Right renal pelvis (tissue), 4 donors: ENCODE results near the gene FAHD2A. TPM values are rescaled to one million over a fixed set of nuclear protein-coding genes. Genes with fewer than 3 reads are reported as not detected.
"Not testable (repeated sequence)": the region's sequence is repeated elsewhere in the genome, so short reads cannot be mapped to it uniquely, and the experiment has no call there.

Experiments used
- DNase-seq, 4 donors: peaks; one replicate each; pipeline ENCODE4 v3.0.0-alpha.2; 2013; ENCODE audit warnings: low read depth in 4 of 4, low spot score in 3 of 4, missing footprints in 1 of 4
- polyA plus RNA-seq, 4 donors: library from polyadenylated mRNA; unstranded; fragments of 120-200 nt; gene quantifications; one replicate each; pipeline ENCODE4 v1.2.1, GENCODE V29; 2013; ENCODE audit not compliant: insufficient read length in 4 of 4

The FAHD2A gene, protein sequence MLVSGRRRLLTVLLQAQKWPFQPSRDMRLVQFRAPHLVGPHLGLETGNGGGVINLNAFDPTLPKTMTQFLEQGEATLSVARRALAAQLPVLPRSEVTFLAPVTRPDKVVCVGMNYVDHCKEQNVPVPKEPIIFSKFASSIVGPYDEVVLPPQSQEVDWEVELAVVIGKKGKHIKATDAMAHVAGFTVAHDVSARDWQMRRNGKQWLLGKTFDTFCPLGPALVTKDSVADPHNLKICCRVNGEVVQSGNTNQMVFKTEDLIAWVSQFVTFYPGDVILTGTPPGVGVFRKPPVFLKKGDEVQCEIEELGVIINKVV
- 10 to 100 TPM; 35.2 to 40.3 (median 38.0) TPM for polyA plus RNA-seq

DNA sequence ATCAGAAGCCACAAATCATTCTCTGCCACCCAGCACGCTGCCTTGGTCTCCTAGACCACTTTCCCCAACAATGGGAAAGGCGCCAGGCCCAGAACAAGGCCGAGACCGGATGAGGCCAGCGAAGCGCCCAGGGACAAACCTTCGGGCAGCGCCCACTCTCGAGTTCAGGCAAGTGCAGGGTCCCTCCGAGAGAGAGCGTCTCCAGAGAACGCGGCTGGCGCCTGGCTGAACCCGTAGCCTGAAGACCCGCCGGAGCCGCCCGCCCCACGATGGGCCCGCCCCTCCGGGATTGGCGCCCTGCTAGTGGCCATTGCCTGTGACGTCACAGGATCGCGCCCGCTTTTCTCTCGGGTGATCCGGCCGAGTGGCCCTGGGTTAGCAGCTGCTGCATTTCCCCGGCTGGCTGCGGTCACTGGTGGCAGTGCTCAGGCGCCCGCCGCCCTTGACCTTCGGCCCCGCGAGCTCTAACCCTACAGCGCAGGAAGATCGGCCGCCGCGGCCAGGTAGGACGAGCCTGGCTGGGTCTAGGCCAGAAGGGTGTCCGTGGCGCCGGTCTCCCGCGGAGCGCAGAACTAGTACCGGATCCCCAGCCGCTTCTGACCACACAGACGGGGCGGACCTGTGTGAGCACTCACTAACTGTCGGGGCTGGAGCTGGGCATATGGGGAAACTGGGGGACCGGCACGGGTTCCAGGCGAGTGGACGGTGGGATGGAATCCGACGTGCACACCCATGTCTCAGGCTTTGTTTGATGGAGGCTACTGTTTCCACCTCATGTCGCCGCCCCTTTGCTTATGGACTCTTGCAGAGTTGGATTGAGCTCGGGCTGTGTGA, at the start of gene FAHD2A:
Gene FAHD2A (plus strand): TSS at position 339 of the 834 bp plus-strand sequence. CDS start 2,851 bp downstream, outside the sequence.
- DNase-seq = peak; percentile 87 to 93 (median 92)

DNA sequence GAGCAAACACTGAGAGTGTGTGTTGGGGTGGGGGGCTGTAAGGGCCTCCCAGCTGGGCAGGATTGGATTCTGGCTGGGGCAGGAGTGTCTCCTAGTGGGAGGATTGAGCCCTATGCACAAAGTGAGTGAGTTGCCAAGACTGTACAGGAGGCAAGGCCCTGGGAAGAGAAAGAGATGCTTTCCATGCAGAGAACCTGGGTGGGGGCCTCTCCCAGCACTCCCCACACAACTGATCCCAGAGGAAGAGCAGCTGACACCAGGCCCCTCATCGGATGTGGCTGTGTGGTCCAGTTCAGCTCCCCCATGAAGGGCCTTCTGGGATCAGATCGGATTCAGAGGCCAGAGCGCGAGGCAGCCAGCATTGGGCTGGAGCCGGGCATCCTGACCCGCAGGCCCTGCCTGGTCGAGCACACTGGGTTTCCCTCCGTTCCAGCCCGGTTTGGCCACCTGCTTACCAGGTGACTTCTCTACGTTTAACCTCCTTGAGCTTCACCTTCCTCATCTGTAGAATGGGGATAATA, 49.4 kb upstream of the FAHD2A start:
- DNase-seq = no peak

DNA sequence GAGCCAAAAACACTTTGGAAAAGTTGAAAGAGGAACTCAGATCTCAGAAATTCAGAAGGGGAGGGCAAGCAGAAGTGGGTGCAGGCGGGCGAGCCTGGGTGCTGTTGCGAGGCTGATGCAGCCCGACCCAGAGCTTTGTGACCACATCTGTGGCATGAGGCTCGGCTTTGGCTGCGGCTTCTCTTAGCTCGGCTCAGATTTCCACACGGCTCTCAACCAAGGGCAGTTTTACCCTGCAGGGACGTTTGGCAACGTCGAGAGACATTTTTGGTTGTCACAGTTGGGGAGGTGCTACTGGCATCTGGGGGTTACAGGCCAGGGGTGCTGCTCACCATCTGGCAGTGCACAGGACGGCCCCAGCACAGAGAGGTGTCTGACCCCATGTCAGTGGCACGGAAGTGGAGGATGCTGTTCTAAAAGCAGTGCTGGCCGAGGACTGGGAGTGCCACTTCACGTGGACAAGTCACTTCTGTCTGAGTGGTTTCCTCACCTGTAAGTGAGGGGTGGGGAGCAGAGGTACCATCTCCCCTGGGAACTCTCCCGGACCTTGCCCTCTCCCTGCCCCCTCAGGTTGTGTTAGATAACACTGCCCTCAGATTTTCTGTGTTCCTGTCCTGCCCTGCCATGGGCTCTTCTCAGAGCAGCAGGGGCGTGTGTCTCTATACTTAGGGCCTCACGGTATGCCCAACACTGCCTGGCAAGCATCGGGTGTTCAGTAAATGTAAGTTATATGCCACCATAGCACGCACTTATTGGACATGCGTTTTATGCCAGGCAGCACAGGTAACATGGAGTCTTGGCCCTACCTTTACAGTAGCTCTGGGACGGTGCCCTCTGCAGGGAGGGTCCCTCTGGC, 48.7 kb upstream of the FAHD2A start:
- DNase-seq = no peak

DNA sequence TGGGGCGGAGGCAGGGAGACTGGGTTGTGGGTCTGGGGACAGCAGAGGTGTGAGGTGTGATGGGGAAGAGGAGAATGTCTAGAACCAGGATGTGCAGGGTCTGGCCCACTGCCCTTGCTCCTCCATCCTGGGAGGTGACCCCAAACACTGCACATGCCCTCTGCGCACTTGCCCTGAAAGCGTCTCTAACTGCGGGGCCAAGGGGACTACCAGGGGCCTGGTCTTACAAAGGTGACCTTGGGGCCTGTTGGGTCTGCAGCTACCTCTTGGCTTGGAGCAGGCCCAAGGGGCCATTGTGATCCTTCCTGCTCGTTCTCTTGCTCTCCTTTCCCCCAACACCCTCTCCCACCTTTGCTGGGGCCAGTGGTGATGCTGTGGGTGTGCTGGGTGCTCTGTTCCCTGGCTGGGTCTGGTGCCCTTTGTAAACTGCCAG, 48.0 kb upstream of the FAHD2A start:
- DNase-seq = no peak

DNA sequence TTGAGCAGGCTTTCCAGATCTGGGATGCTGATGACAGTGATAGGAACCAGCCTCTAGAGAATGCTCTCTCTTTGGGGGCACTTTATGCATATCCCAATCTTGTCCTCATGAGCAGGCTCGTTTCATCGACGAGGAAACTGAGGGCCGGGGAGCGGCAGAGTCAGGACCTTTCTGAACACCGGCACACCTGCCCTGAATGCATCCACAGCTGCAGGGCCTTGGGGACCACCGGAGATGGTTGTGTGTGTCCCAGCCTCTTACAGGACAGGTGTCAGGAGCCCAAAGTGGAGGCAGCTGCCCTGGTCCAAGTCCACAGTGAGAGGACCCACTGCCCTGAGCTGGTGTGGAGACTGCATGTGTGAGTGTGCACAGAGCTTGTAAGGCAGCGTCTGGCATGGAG, 47.6 kb upstream of the FAHD2A start:
- DNase-seq = no peak

DNA sequence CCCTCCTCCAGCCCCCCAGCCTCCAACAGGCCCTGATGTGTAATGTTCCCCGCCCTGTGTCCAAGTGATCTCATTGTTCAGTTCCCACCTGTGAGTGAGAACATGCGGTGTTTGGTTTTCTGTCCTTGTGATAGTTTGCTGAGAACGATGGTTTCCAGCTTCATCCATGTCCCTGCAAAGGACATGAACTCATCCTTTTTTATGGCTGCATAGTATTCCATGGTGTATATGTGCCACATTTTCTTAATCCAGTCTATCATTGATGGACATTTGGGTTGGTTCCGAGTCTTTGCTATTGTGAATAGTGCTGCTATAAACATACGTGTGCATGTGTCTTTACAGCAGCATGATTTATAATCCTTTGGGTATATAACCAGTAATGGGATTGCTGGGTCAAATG, 47.0 kb upstream of the FAHD2A start:
- DNase-seq = not testable (repeated sequence)

DNA sequence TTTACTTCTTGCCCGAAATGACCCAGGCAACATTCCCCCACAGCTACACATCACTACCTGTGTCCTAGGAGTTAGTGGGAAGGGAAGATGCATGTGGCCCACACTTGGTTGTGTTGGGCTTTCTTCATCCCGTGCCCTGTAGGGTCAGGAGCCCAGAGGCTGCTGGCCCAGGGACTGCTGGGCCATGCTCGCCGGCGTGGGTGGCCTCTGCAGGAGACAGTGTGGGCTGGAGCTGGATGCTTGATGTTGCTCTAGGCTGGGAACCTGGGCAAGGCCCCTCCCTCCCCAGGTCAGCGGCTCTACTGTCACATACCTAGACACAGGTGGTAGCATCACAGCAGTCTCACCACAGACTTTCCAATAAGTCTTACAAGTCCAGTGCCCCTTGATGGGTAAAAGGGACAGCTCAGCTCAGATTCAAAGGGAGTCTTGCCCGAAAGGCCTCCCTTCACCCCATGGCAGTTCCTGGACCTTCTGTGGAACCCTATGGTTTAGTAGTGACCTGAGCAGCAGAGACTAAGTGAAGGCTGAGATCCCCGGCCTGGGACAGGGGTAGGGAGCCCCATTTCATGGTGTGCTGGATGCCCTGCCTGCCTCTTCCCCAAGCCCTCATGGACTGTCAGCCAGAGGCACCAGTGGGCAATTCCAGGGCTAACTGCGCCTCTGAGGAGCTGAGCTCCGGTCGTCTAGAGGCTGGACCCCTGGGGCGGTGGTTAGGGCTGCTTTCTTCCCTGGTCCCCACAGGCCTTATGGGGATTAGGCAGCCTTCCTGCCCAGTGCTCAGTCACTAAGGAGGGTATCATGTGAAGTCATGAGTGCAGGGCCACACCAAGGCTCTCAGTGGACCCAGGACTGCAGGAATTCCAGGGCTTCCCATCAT, 45.4 kb upstream of the FAHD2A start:
- DNase-seq = no peak

DNA sequence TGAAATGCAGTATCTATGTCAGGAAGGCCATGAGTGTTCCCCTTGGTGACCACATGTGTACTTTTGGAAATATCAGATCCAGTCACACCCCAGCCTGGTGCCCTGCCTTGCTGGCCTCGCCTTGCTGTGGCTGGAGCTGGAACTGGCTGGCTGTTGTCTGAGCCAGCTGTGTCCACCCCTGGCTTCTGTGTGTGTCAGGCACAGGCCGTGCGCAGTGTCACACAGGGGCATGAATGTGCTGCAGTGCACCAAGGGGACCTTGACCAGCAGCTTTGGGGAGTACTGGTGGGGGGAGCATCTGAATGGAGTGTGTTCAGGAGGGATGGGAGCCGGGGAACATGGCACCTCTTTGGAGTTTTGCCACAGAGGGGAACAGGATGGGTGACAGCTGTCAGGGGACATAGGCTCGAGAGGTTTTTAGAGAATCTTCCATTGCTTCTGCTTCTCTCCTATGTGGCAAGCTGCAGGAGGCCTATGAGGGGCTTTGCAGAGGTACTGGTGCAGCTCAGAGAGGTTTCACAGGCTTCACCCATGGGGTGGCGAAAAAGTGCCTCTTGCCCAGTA, 44.7 kb upstream of the FAHD2A start:
- no peak for DNase-seq

DNA sequence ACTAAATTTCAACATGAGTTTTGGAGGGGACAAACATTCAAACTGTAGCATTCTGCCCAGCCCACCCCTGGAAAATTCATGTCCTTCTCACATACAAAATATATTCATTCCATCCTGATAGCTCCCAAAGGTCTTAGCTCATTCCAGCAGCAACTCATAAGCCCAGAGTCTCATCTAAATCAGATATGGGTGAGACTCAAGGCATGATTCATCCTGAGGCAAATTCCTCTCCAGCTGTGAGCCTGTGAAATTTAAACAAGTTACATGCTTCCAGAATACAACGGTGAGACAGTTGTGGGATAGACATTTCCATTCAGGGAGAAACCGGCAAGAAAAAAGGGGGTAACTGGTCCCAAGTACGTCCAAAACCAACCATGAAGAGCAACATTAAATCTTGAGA, 43.5 kb upstream of the FAHD2A start:
- no peak for DNase-seq

DNA sequence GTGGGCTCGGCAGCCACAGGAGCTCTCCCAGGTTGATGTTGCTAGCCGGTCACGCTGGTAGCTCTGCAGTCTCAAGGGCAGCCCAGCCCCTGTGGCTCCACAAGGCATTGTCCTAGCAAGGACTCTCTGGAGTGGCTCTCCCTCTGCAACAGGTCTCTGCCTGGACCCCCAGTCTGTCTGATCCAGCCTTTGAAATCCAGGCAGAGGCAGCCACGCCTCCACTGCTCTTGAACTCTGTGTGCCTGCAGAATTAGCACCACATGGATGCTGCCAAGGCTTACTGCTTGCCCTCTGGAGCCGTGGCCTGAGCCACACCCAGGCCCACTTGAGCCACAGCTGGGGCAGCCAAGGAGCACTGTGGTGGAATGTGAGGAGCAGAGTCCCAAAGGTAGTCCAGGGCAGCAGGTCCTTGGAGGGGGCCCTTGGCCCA, 43.0 kb upstream of the FAHD2A start:
- DNase-seq = no peak

DNA sequence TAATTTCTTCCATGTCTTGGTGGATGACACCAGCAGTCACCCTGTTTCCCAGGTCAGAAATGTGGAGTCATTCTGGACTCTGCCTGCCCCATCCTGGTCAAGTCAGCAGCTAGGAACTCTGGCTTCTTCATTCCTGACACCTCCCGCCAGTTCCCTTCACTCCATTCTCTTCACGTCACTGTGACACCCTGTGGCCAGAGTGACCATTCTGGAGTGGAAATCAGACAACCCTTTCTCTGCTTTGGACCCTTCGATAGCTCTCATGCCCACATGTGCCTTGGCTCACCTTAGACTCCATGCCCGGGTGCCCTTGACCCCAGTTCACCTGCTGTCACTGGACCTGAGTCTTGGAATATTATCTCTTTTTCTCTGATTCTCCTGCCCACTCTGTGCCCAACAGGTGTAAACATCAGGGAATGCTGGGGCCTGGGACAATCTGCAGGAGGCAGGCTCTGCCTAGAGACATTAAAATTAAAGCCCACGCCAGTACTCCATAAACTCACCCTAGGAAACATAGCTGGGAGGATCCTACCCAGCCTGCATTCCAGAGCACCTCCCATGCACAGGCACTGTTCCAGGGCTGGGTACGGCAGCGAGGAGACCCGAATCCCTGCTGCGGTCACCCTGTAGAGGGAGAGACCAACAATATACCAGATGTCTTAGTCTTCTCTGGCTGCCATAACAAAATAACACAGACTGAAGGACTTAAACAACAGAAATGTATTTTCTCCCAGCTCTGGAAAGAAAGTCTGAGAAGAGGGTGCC, 41.1 kb upstream of the FAHD2A start:
- no peak for DNase-seq

DNA sequence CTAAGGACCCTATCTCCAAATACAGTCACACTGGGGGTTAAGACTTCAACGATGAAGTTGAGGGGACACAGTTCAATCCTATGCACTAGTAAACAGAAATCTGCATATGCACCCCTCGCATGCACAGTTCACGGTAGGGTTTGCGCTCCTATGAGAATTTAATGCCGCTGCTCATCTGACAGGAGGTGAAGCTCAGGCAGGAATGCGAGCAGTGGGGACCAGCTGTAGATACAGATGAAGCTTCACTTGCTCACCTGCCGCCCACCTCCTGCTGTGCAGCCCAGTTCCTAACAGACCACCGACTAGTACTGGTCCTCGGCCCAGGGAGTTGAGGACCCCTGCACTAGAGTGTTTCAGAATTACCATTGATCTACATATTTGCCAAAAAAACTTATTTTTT, 40.0 kb upstream of the FAHD2A start:
- no peak for DNase-seq

DNA sequence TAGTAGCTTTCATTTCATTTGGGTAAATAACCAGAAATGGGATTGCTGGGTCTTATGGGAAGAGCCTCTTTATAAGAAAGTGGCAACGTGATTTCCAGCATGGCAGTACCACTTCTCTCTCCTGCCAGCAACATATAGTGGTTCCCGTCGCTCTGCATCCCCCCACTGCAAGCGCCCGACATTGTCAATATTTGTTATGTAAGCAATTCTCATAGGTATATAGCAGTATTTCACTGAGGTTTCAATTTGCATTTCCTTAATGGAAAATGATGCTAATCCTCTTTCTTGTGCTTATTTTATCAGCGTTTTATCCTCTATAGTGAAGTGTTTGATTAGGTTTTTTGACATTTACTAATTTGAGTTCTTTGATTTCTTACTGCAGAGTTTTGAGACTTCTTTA, 36.0 kb upstream of the FAHD2A start:
- no peak for DNase-seq

DNA sequence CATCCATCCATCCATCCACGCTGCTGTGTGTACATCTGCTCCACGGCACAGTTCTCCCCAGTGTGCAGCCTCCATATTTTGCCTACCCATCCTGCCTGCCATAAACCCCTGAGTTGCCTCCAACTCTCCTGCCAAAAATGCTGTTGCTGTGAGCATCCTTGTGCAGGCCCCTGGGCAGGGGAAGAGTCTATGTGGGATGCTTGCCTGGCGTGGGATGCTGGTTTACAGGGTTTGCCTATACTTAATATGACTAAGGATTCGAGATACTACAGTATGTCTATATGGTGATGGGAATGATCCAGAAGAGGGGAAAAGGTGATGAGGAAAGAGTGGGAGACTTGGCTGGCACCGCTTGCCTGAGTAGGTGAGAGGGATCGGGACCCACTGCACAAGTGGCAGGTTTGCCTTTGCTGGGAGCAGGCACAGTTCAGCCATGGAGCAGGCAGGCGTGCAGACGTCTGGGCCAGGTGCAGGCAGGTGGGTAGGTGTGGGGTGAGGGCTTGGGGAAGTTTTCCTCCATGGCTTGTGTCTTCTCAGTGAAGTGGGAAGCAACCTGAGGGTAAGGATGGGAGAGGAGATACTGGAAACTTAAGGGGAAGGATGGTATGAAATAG, 30.2 kb upstream of the FAHD2A start:
- DNase-seq = no peak

DNA sequence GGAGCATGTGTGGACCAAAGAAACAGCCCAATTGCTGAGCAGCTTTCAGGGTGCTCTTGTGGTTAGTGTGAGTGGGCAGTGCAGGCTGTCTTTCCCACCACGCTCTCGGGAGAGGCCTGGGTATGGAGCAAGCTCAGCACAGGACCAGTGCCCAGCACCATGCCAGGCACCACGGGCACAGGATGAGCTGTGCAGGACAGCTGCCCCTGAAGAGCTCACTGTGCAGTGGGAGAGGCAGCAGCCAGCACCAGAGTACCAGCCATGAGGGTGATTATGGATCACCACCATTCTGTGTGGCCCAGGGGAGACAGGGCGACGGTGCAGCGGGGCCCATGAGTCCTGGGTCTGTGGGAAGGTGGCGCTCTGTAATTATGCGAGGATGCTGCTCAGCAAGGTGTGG, 29.7 kb upstream of the FAHD2A start:
- no peak for DNase-seq

DNA sequence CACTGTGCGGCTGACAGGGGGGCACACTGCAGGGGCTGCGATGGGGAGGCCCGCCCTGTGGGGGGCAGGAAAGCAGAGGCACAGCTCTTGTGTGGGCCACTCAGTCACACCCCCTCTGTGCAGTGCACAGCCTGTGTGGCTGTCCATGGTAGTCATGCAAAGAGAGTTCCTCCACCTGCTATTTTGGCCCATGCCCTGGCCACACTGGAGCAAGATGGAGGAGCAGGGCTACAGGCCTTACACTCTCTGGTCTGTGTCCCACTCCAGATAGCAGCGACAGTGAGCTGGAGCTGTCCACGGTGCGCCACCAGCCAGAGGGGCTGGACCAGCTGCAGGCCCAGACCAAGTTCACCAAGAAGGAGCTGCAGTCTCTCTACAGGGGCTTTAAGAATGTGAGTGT, 28.5 kb upstream of the FAHD2A start:
- no peak for DNase-seq

DNA sequence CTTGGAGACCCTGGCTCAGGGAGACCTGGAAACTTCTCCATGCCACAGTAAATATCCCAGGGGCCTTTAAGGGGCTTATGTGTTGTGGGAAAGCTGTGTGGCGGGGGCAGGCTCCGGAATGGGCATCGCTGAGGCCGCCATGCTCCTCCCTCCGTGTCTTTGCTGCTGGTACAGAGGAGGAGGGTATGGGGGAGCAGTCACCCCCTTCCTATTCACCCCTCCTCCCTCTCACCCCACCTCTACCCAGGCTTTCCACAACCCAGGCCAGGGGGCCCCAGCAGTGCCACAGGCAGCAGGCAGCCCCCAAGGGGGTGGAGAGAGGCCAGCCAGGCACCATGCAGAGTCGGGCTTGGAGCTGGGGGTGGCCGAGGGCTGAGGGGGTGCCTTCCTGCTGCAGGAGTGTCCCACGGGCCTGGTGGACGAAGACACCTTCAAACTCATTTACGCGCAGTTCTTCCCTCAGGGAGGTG, 28.0 kb upstream of the FAHD2A start:
- DNase-seq = no peak

DNA sequence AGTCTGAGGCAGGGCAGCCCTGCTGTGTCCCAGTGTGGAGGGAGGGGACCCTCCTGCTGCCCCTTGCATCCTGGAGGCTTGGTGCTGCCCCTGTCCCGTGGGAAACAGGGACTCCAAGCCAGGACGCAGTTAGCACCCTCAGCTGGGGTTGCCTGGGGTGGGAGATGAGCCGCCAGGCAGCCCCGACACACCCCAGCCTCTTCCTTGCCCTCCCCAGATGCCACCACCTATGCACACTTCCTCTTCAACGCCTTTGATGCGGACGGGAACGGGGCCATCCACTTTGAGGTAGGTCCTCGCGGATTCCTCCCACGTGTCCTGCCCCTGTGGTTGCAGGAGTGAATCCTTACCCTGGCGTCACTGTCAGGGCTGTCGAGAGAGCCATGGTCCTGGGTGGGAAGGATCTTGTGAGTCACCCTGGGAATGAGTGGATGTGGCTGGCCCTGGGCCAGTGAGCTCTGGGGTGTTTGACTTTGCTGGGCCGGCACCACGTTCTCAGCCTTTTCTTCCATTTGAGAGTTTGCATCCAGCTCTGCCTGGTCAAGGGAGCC, 27.5 kb upstream of the FAHD2A start:
- DNase-seq = no peak
